Measurements from ENCODE around the gene MKX.

Gene MKX

DNA sequence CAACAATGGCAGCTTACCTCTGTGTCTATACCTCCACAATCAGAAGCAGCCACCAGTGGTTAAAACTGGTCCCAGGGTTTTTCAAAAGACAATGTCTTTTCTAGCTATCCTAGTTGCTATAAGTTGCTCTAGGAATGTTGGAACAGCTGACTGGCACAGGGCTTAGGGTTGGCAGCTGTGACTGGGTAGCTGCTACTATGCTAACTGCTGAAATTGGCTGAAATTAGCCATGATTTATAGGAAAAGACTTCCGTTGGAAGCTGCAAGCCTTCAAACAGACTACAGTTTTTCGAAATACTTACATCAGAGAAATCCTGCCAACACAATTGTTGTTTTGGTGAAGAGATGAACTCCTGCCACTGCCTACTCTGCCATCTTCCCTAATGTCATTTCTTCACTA lies 102.3 kb downstream of the MKX start:
- DNase-seq = no peak

DNA sequence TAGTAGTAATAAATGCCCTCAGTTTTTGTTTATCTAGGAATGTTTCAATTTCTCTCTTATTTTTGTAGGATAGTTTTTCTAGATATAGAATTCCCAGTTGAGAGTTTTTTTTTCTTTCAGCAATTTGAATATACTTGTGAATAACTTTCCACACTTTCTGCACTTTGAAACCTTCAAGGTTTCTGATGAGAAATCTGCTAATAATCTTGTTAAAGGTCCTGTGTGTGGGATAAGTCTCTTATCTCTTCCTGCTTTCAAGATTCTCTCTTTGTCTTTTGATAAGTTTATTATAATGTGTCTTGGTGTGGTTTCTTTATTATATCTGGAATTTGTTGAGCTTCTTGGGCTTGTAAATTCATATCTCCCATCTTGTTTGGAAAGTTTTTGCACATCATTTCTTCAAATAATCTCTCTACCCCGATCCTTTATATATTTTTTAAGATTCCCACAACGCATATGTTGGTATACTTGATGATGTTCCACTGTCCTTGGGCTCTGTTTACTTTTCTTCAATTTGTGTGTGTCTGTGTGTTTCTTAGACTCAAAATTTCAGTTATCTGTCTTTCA lies 103.5 kb downstream of the MKX start:
- DNase-seq = no peak

DNA sequence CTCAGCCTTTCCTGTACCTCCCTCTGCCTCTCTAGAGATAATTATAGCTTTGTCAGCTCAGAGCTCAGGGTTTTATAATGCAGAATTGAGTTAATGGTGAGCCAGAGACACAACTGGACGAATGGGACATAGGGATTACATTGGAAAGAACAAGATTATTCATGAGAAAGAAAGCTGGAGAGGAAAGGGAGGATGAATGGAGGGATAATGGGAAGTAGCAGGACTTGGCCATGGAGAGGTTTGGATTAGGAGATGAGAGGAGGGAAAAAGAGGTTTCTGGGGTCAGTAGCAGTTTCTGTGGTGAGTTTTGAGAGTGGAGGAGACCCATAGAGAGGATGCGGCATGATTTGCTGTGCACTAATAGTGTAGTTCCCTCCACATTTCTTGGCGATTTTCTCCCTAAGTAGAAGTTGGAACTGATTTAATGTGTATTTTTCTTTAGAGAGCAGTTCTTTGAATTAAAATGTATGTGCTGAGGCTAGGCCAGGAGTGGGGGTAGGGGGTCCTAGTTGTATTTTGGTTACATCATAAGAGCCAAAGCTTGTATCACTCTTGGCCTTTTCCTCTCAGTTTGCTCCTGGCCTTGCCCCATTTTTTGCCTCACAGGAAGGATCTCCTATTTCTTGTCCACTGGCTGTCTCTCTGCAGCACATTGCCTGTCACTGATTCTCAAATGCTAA lies 107.4 kb downstream of the MKX start:
- DNase-seq = no peak

DNA sequence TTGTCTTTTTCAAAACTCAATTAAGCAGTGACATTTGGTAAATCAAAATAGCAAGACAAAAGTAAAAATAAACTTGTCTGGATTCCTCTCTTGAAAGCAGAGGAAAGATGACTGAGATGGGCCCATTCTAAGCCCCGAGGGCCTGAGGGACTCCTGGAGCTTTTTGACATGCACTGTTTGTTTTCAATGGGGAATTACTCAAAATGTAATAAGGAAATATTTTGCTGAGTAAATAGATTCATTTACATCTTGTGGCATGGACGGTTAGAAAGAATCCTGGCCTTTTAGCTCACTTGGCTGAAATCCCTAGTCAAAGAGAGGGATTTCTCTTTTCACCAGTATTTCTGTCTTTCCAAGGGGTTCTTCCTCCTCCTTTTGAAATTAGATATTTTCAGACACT lies 108.0 kb downstream of the MKX start:
- no peak for DNase-seq

DNA sequence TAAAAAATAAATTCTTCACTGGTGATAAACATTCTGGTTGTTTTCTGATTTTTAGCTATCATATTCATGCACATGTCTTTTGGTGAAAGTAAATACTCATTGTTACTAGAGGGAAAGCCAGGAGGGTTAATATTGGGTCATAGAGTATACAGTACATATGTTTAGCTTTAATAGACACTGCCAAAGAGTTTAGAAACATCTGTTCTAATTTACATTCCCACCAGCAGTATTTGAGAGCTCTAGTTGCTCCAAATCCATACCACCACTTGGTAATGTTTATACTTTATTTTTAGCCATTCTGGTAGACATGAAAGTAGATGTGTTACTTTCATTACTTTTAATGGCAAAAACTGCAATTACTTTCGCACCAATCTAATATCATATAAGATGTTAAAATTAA lies 108.8 kb downstream of the MKX start:
- no peak for DNase-seq

DNA sequence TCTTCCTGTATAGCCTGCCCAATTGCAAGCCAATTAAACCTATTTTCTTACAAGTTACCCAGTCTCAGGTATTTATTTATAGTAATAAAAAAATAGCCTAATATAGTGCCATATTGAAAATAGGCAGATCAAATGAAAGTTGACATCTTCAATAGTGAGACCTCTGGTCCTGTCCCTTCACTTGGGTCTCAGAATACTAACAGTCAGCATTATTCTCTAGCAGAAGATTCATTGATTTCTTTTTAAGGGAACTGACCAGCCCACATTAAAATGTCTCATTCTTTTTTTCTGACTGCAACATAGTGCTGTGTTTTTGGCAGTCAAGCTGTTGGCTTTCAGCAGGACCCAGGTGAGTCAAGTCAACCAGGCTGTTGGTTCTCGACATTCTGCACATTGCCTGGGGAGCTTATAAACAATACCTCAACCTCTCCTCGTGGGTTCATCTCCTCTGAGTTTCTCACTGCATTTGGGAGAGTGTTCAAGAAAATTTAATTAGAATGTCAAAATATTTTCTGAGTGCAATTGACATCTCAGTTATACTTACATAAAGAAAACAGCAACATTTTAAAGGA lies 109.8 kb downstream of the MKX start:
- no peak for DNase-seq

DNA sequence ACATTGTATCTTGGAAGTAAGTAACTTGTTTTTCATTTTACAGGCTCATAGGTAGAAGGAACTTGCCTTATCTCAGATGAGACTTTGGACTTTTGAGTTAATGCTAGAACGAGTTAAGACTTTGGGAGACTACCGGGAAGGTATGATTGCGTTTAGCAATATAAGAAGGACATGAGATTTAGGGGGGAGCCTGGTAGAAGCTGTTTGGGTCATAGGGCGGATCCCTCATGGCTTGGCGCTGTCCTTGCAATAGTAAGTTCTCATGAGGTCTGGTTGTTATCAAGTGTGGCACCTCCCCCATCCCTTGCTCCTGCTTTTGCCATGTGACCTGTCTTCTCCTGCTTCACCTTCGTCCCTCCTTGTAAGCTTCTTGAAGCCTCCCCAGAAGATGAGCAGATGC lies 110.3 kb downstream of the MKX start:
- DNase-seq = no peak

DNA sequence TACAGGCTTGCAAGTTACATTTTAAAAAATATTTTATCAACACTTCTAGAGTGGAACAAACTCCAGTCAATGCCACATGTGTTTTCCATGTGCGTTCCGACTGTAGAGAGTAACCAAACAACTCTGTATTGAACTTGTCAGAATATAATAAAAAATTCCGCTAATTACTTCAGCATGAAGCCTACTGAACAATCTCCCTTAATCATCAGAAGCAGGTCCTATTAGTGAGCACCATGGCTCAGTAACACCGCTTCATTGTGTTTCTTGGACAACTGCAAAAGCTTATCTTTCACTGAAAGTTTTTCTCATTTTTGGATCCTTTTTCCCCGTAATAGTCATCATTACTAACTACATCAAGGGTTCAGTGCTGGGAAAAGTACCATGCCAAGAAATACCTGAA lies 117.0 kb downstream of the MKX start:
- DNase-seq = no peak

DNA sequence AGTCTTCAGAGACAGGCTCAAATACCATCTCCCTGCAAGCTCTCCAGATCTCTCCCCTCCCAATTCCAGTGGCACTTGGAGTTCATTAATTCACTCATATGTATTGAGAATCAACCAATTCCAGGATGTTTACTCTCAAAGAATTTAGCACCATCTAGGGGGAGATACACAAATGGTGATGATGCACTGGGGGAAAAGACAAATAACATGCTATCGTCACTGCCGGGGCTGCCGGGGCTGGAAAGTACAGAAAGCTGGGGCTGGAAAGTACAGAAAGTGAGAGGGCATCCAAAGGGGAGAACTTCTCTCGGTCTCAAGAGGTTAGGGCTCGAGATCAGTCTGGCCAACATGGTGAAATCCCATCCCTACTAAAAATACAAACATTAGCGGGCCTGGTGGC lies 118.7 kb downstream of the MKX start:
- no peak for DNase-seq

DNA sequence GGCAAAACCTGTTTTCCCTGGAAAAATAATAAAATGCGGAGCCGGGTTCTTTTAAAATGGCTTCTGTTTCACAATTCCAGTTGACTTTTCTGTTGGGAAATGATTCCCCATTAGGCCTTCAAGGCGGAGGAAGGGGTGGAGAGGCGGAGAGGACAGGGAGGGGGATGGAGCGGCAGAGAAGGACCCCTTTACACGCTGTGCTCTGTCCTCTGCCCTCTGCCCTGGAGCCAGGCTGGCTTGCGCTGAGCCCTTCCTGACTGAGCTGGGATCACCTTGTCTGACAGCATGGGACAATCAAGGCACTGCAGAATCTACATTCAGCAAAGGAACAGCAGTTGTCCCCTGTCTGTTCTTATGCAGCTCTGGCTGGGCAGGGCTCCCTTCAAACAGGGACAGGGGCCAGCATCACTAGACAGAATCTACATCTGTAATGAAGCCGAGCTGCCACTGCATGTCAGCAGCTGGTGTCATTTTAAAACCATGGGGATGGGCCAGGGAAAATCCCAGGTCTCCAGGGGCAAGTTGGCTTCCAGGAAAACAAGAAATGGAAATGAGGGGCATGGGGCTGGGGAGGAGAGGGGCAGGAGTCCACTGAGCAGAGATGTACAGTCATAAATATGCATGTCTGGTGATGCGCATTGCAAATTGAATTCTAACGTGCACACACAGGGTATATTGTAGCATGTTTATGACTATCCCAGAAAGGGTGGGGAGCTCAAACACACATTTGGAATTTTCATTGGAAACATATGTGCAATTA lies 120.0 kb downstream of the MKX start:
- DNase-seq = no peak

DNA sequence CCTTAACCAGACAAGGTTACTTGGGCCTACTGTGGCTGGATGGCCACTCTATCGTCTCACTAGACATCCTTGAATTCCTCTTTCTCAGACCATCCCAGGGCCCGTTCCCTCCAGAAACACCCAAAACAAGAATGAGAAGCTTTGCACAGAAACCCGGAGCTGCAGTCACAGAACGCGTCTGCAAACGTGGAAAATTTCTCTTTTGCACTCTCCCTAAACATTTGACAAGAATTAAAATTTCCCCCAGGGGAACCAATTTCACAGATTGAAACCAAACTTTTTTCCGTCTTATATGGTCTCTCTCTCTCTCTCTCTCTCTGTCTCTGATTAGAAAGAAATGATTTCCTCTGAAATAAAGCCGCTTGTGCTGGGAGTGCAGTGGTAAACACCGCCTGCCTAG lies 120.7 kb downstream of the MKX start:
- no peak for DNase-seq

Data from NCI-H748 treated with DMSO at 0.1 percent for 48 hours (cell line).